PC-3 (cell line): ENCODE measurements around the gene CMTM1. TPM values are rescaled to one million over a fixed set of nuclear protein-coding genes. Genes with fewer than 3 reads are reported as not detected.

Source experiments
- ATAC-seq: fragments of 200-7000 bp; cut with Tn5 transposase; 2 replicates; pipeline ENCODE4 v1.9.1; 2020; ENCODE audit warnings: mild to moderate bottlenecking, moderate library complexity
- BruUV-seq: library from RNA; stranded (reverse); fragments of 400-500 nt; replicated peaks from 2 replicates; lab custom pipeline; 2021; lab: Mats Ljungman, UMichigan
- CTCF ChIA-PET: fragments of 300-600 bp; sonication (Branson Sonifier 250); formaldehyde crosslinking; loops from one replicate; lab custom pipeline; 2022; ENCODE audit warnings: antibody characterized with exemption; lab: Charles Lee
- POLR2A ChIA-PET: fragments of 300-600 bp; sonication (Branson Sonifier 250); formaldehyde crosslinking; loops from one replicate; lab custom pipeline; 2022; ENCODE audit warnings: antibody characterized with exemption; ENCODE audit not compliant: unreplicated experiment; lab: Charles Lee
- DNase-seq: peaks from one replicate; pipeline ENCODE4 v3.0.0-alpha.2; 2015
- H2AFZ ChIP-seq: fragments of 300-600 bp; sonication (generic); 2 replicates; pipeline ENCODE4 v1.6.0; 2016; ENCODE audit warnings: antibody characterized with exemption, low read length
- H3F3A ChIP-seq: fragments of 300-600 bp; sonication (generic); one replicate; pipeline ENCODE4 v1.6.0; 2017; ENCODE audit warnings: antibody characterized with exemption, low read length, control low read depth, mild to moderate bottlenecking; ENCODE audit not compliant: unreplicated experiment
- H3K27ac ChIP-seq: fragments of 300-600 bp; sonication (generic); 2 replicates; pipeline ENCODE4 v1.5.1; 2016; ENCODE audit warnings: mild to moderate bottlenecking, low read length
- H3K27me3 ChIP-seq: fragments of 300-600 bp; sonication (generic); 2 replicates; pipeline ENCODE4 v1.6.1; 2016; ENCODE audit warnings: low read length, mixed read lengths
- H3K36me3 ChIP-seq: fragments of 300-600 bp; sonication (generic); 2 replicates; pipeline ENCODE4 v1.6.1; 2016; ENCODE audit warnings: low read depth, mixed run types, low read length, mixed read lengths
- H3K4me1 ChIP-seq: fragments of 300-600 bp; sonication (generic); 2 replicates; pipeline ENCODE4 v1.5.1; 2016; ENCODE audit warnings: low read length; ENCODE audit not compliant: insufficient read depth
- H3K4me2 ChIP-seq: fragments of 300-600 bp; sonication (generic); 2 replicates; pipeline ENCODE4 v1.6.0; 2016; ENCODE audit warnings: low read length
- H3K4me3 ChIP-seq: fragments of 300-600 bp; sonication (generic); 2 replicates; pipeline ENCODE4 v1.5.1; 2016; ENCODE audit warnings: mild to moderate bottlenecking, low read length, mixed read lengths
- H3K79me2 ChIP-seq: fragments of 300-600 bp; sonication (generic); 2 replicates; pipeline ENCODE4 v1.6.1; 2017; ENCODE audit warnings: low read length, mixed read lengths
- H3K9ac ChIP-seq: fragments of 300-600 bp; sonication (generic); 2 replicates; pipeline ENCODE4 v1.6.0; 2016; ENCODE audit warnings: mild to moderate bottlenecking, low read length
- H3K9me2 ChIP-seq: fragments of 300-600 bp; sonication (generic); replicated peaks from 2 replicates; pipeline ENCODE4 v1.6.1; 2016; ENCODE audit warnings: mixed run types, low read length, mixed read lengths
- H3K9me3 ChIP-seq: fragments of 300-600 bp; sonication (generic); 2 replicates; pipeline ENCODE4 v1.6.1; 2016; ENCODE audit warnings: low read length, mixed read lengths
- H4K20me1 ChIP-seq: fragments of 300-600 bp; sonication (generic); 2 replicates; pipeline ENCODE4 v1.6.1; 2016; ENCODE audit warnings: low read length, mixed read lengths
- EZH2 ChIP-seq: fragments of 300-600 bp; sonication (generic); IDR thresholded peaks from one replicate; pipeline ENCODE4 v1.6.1; 2017; ENCODE audit warnings: antibody characterized with exemption, mild to moderate bottlenecking, low read length; ENCODE audit not compliant: unreplicated experiment
- EZH2phosphoT487 ChIP-seq: fragments of 300-600 bp; sonication (generic); IDR thresholded peaks from 2 replicates; pipeline ENCODE4 v1.6.1; 2018; ENCODE audit warnings: mild to moderate bottlenecking, antibody characterized with exemption, low read length, borderline replicate concordance
- intact Hi-C: fragments of 100-400 bp; cut with micrococcal nuclease; formaldehyde crosslinking; loops from 2 replicates; pipeline ENCODE4 v1.9.0; 2023
- total RNA-seq: library from RNA; depleted of rRNA; stranded (reverse); fragments of >200 nt; gene quantifications from 2 replicates; pipeline ENCODE4 v1.2.3, GENCODE V29; 2014
- TF ChIP-seq, protein P1 (sequence below): fragments of 300-600 bp; sonication (generic); conservative IDR thresholded peaks from 2 replicates; pipeline ENCODE4 v1.5.1; 2017; ENCODE audit warnings: antibody characterized with exemption, low read depth, mild to moderate bottlenecking, low read length

The CMTM1 gene
- total RNA-seq, 1 experiment from 2014 or later = 1.4 TPM

DNA sequence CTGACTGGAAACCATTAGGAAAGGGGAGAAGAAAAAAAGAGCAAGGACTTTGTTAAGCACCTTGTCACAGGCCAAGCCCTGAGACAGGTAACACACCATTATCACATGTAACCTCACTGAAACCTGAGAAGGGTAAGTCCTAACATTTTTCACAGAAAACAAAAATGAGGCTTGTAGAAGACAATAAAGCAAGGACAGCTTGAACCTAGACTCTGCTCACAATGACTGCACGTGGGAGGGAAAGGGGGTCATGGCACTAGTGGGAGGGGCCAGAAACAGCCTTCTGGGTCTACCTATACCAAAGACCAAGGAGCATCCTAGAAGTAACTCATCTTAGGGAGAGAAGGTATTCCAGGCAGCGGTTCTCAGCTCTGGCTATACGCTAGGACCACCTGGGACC, 23.8 kb upstream of the CMTM1 start:
- ATAC-seq (no peak), DNase-seq (no peak)
- intact Hi-C loops = no loop called here
- Histone ChIP-seq H3F3A (no peaks in the 10 kb centered on the region), H3K9me3 (no peaks in the 10 kb centered on the region), H3K27me3 (no peaks in the 10 kb centered on the region), H2AFZ (no peak overlapping the region), H3K27ac (no peak overlapping the region), H3K9ac (no peak overlapping the region), H3K4me3 (no peak overlapping the region), H3K9me2 (no peaks in the 10 kb centered on the region), H3K4me2 (no peak overlapping the region), H4K20me1 (no peaks in the 10 kb centered on the region), H3K4me1 (no peaks in the 10 kb centered on the region), H3K36me3 (no peaks in the 10 kb centered on the region), H3K79me2 (no peaks in the 10 kb centered on the region)
- ChIA-PET POLR2A (no interaction called here), CTCF (no interaction called here)
- TF ChIP-seq EZH2 (no peak), EZH2phosphoT487 (no peak)
- TF ChIP-seq, protein P1, sequence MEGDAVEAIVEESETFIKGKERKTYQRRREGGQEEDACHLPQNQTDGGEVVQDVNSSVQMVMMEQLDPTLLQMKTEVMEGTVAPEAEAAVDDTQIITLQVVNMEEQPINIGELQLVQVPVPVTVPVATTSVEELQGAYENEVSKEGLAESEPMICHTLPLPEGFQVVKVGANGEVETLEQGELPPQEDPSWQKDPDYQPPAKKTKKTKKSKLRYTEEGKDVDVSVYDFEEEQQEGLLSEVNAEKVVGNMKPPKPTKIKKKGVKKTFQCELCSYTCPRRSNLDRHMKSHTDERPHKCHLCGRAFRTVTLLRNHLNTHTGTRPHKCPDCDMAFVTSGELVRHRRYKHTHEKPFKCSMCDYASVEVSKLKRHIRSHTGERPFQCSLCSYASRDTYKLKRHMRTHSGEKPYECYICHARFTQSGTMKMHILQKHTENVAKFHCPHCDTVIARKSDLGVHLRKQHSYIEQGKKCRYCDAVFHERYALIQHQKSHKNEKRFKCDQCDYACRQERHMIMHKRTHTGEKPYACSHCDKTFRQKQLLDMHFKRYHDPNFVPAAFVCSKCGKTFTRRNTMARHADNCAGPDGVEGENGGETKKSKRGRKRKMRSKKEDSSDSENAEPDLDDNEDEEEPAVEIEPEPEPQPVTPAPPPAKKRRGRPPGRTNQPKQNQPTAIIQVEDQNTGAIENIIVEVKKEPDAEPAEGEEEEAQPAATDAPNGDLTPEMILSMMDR = no peak
- BruUV-seq = no TSS peak

DNA sequence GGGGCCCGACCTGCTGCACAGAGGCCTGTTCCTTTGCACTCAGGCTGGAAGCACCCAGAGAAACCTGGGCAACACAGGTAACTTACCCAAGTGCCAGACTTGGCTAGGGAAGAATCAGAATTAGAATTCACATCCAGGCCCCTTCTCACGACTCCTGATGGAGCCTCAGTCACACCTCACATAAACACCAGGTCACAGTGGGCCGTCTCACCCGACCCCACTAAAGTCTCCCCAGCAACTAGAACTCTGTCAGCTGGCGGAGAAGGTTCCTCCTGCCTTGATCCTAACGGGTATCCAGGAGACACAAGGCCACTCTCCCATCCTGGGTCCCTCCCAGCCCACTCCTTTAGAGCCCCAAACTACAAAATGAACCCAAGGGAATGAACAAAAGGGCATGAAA, 22.7 kb upstream of the CMTM1 start:
- CTCF ChIA-PET = no interaction called here
- ATAC-seq = no peak
- H3K27me3 ChIP-seq = no peaks in the 10 kb centered on the region
- H3K9me3 ChIP-seq = no peaks in the 10 kb centered on the region
- no peak overlapping the region for H3K27ac ChIP-seq
- no peak for DNase-seq
- no peaks in the 10 kb centered on the region for H3K9me2 ChIP-seq
- no peaks in the 10 kb centered on the region for H4K20me1 ChIP-seq
- no peaks in the 10 kb centered on the region for H3K36me3 ChIP-seq
- H3K79me2 ChIP-seq = no peaks in the 10 kb centered on the region
- H3F3A ChIP-seq = no peaks in the 10 kb centered on the region
- no peaks in the 10 kb centered on the region for H3K4me1 ChIP-seq
- POLR2A ChIA-PET = no interaction called here
- intact Hi-C loops = no loop called here
- no peak overlapping the region for H2AFZ ChIP-seq
- TF ChIP-seq, protein P1 = no peak
- no peak for TF ChIP-seq EZH2
- no peak for TF ChIP-seq EZH2phosphoT487
- no TSS peak for BruUV-seq
- H3K4me3 ChIP-seq = no peak overlapping the region
- H3K4me2 ChIP-seq = no peak overlapping the region
- H3K9ac ChIP-seq = no peak overlapping the region

DNA sequence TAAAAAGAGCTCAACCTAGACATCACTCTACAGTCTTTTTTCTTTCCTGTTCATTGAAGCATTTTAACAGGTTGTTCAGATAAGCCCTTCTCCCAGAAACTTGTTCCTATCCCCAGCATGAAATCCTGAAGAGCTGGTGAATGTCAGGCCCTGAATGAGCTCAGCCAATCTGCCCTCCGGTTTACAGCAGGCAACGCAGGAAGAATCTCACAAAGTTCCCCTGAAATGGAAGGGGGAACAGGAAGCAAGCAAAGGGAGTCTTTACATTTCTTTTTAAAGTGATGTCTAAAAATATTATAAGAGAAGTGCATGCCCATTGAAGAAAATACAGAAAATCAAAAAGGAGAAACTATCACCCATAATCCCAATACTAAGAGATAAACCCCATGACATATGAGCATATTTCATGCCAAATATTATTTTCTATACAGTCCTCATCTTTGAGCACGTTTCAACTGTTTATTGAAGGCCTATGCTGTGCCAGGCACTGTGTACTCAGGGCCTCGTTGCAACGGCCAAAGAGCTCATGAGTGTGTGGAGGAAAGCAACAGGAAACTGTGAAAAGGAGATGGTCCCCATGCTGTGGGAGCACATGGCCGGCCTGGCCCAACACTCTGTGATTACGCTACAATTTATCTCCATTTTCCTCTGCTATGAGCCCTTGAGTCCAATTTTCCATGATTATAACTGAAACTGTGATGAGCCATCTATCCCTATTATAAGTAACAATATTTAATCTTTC, 22.1 kb upstream of the CMTM1 start:
- intact Hi-C loops = no loop called here
- peaks cover 3% of the 10 kb centered on the region; the same call in 1 of the 2 replicates for H3K4me1 ChIP-seq
- CTCF ChIA-PET = no interaction called here

More for the DNA sequence above, 22.1 kb upstream of the CMTM1 start:
- no TSS peak for BruUV-seq
- Histone ChIP-seq H3K4me2 (no peak overlapping the region), H4K20me1 (no peaks in the 10 kb centered on the region), H3K9me3 (no peaks in the 10 kb centered on the region), H3K9me2 (no peaks in the 10 kb centered on the region), H3K36me3 (no peaks in the 10 kb centered on the region), H3F3A (no peaks in the 10 kb centered on the region), H3K79me2 (no peaks in the 10 kb centered on the region), H3K9ac (no peak overlapping the region), H3K27ac (no peak overlapping the region), H2AFZ (no peak overlapping the region), H3K4me3 (no peak overlapping the region), H3K27me3 (no peaks in the 10 kb centered on the region)
- no peak for ATAC-seq
- TF ChIP-seq EZH2phosphoT487 (no peak), EZH2 (no peak)
- TF ChIP-seq, protein P1 = no peak
- no peak for DNase-seq
- POLR2A ChIA-PET = no interaction called here
